Urinary bladder (tissue), 4 donors: ENCODE results near the gene NME9. TPM values are rescaled to one million over a fixed set of nuclear protein-coding genes. Genes with fewer than 3 reads are reported as not detected.
A peak's percentile ranks its signal among the peaks of the same experiment; 100 is the strongest.

ENCODE experiments used
- DNase-seq: peaks from one replicate; pipeline ENCODE4 v3.0.0-alpha.2; 2015; ENCODE audit errors: extremely low spot score
- H3K27ac ChIP-seq: one replicate; pipeline ENCODE4 v1.5.1; 2013; ENCODE audit warnings: low read depth, mild to moderate bottlenecking, moderate library complexity
- H3K36me3 ChIP-seq: one replicate; pipeline ENCODE4 v1.6.1; 2013; ENCODE audit warnings: mild to moderate bottlenecking, moderate library complexity; ENCODE audit not compliant: insufficient read depth
- H3K4me1 ChIP-seq: one replicate; pipeline ENCODE4 v1.6.1; 2013; ENCODE audit warnings: mild to moderate bottlenecking, moderate library complexity; ENCODE audit not compliant: insufficient read depth
- H3K4me3 ChIP-seq: one replicate; pipeline ENCODE4 v1.5.1; 2013; ENCODE audit warnings: low read depth, low read length
- WGBS: extraction: QIAGEN DNeasy Blood & Tissue Kit; methylation state at CpG from one replicate; pipeline ENCODE4 v1.1.7; 2013; 5-methylcytosine and 5-hydroxymethylcytosine counted together
- polyA plus RNA-seq: library from polyadenylated mRNA; stranded (reverse); fragments of 200-250 nt; gene quantifications from one replicate; pipeline ENCODE4 v1.2.3, GENCODE V29; 2013
- total RNA-seq: library from RNA; depleted of rRNA; stranded (reverse); fragments of >200 nt; gene quantifications from one replicate; pipeline ENCODE4 v1.2.3, GENCODE V29; 2014
- donor health status: healthy with polysubstance abuse.
- donor health status: healthy.

The NME9 gene
- total and polyA plus RNA-seq, 2 donors = 0.16 TPM; not detected in 1

DNA sequence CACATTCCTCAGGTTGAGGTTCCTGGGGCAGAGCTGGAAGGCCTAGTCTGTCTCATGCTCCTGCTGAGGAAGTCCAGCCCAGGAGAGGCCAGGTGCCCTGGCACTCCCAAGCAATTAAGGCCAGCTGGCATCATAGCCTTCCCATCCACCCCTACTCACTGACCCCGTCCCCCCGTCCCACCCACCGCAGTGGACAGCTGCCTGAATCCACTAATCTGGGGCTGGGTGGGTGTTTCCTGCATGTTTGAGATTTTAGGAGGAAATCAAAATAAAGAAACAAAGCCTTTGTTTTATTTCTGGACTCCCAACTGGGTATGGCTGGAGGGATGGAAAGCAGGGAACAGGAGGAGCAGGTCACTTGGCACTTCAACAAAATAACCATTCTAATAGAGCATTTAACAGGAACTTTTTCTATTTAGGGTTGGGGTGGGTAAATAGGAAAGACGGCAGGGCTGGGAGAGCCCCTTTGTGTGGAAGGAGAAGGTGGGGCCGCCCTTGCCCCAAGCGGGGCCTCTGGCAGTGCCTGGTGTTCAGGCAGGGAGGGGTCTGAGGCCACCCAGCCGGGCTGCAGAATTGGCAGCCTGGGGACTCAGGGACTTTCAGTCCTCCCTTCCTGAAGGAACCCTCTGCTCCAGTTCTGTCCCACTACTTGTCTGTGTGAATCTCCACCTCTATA lies 27.2 kb upstream of the NME9 start:
- DNase-seq = no peak
- Histone ChIP-seq H3K36me3 (no peaks in the 10 kb centered on the region), H3K27ac (no peak overlapping the region), H3K4me1 (no peaks in the 10 kb centered on the region), H3K4me3 (no peak overlapping the region)
- WGBS = 71% methylated on average over 7 of the region's 7 CpGs

DNA sequence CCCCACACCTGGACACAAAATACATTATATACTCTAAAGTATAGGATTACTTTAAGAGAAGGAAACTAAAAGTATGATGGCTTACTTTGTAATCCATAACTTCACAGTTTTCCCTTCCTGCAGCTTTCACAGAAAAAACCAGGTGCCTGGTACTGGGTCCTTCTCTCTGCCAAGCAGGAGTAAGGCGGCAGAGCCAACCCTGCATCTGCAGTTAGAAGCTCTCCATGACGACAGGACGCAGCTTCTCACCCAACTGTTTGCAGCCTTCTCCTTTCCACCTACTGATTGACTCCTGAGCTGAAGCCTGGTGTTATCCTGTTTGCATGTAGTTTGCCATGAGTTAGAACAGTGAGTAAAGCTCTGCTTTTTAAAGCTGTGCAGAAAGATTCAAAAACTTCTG lies 25.4 kb upstream of the NME9 start:
- Histone ChIP-seq H3K36me3 (no peaks in the 10 kb centered on the region), H3K4me3 (no peak overlapping the region), H3K27ac (no peak overlapping the region), H3K4me1 (no peaks in the 10 kb centered on the region)
- DNase-seq = no peak
- WGBS = 89% methylated on average over 3 of the region's 3 CpGs

DNA sequence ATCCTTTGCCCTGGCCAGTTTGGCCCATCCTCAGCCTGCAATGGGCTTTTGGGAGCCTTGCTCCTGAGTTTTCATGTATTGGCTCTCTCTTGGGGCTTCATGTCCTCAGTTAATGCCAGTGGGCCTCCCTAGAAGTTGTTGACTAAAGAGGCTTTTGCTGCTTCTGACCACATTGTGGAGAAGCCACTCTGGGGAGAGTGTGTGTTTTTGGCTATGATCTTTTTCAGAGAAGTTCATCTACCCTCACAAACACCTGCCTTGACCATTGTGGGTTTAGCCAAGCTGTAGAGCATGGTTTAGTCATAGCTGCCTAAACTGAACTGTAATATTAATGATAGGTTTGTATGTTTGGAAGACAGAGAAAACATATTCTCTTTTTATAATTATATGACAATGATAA lies 24.7 kb upstream of the NME9 start:
- DNase-seq = no peak
- H3K4me3 ChIP-seq = no peak overlapping the region
- no peaks in the 10 kb centered on the region for H3K4me1 ChIP-seq
- H3K27ac ChIP-seq = no peak overlapping the region
- no peaks in the 10 kb centered on the region for H3K36me3 ChIP-seq

DNA sequence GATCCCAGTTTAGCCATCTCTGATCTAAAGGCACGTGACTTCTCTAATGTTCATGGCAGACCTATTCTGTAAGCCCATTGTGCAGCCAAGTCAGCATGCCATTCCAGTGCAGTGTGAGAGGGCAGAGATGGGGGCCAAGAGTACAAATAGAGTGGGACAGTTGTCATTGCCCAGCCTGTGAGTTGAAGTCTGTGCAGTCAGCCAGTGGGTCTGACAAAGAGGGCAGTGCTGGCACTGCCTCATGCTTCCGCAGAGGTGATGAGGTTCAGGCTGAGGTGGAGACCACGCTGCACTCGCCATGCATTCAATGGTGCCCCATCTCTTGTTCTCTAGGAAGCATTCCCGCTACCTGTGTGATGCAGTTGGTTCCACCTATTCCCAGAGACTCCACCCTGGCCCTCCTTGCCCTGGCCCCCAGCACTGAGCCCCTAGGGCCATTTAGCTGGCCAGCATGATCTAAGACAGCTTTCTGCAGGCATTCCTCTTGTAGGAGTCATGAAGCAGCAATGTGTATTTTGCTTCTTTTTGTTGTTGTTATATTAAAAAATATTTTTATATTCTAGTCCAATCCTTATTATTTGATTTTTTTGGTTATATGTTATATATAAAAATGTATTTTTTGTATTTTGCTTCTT lies 22.4 kb upstream of the NME9 start:
- DNase-seq = no peak
- Histone ChIP-seq H3K36me3 (no peaks in the 10 kb centered on the region), H3K27ac (no peak overlapping the region), H3K4me3 (no peak overlapping the region), H3K4me1 (no peaks in the 10 kb centered on the region)
- WGBS = 93% methylated on average over 5 of the region's 5 CpGs

DNA sequence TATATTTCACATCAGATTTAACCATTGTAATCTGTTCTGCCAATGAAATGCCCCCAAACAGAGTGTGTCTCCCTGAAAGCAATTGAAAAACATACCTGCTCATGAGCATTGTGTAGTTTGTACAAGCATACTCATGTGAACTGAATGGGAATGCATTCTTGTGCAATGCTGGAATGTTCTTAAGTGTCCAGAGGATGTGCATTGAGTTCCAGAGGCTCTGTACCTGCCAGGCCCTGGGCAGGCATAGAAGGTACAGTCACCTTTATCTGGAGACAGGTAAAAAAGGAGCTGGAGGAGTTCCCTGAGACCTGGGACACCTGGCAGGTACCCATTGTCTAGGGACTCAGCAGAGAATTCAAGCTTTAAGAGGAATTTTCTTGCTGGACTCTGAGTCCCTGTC lies 21.5 kb upstream of the NME9 start:
- Histone ChIP-seq H3K27ac (no peak overlapping the region), H3K4me3 (no peak overlapping the region), H3K4me1 (no peaks in the 10 kb centered on the region), H3K36me3 (no peaks in the 10 kb centered on the region)
- no peak for DNase-seq

DNA sequence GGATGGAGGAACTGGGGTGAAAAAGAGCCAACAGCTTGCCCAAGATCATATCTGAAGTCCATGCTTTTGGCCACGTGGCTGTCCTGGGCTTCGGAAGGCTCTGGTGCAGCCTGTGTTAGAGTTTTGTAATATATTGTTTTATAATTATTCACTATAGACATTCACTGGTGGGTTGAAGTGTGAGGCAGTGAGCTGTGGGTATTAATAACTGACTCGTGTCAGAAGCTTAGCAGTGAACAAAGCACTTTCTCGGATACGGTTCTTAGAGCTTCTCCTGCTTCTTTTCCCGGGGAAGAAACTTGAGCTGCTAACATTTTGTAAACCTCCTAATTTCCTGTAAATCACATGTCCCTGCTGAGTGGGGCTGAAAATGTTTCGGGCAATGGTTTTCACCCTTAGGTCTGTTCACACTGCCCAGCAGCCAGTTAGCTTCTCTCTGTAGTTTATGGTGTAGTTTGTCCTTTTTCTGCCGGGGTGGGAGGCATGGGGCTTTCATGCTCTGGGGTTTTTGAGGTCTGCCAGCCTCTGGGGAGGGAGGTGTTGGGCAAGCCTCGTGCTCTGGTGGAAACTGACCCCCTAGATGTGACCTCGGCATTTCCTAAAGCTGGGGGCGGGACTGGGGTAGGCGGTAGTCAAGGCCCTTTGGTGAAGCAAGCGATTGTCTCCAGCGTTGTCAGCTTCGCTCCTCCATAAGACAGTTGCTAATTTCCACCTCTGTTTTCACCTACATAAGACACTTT lies 20.4 kb upstream of the NME9 start:
- WGBS = 38% methylated on average over 15 of the region's 15 CpGs
- DNase-seq = no peak
- H3K27ac ChIP-seq = no peak overlapping the region
- H3K4me3 ChIP-seq = no peak overlapping the region
- H3K4me1 ChIP-seq = no peaks in the 10 kb centered on the region
- H3K36me3 ChIP-seq = no peaks in the 10 kb centered on the region

DNA sequence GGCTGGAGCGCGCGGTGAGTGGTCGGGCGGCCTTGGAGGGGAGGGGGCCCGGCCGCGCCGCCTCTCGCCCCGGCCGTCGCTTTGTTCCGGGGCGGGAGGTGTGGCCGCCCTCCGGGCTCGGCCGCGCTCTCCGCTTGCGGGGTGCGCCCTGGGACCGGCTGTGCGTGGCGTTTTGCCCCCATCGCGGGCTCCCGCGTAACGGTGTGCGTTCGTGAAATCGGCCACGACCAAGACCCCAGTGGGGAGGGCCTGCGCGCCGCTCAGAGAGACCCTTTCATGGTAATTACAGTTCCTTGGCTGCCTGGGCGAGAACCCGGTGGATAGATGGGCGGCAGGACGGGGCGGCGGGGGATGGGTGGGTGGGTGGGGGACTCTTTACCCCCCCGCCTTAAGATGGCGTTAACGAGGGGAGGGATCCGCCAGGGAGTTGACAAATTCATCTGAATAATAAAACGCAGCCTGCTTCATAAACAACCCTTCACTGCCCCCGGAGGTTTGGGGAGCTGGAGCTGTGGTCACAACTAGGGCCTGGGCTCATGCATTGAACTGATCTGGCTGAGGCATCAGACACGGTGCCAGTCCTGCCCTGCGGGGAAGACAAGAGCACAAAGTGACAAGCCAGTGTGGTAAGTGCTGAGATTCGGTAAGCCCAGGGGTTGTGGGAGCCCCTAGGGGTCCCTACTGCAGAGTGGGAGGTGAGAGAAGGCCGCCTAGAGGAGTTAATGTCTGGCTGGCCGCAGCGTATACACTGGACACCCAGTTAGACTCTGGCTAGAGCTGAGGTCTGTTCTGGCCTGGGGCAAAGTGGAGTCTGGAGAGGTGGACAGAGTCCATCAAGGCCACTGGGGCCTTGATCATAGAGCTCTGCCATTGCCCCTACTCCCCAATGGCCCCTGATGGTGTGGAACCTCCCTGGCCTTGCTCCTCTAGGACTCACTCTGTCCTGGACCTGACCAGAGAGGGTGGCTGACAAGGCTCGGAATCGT lies 19.4 kb upstream of the NME9 start:
- Histone ChIP-seq H3K4me3 (peak overlapping the region; percentile 85), H3K27ac (peak overlapping the region; percentile 74), H3K36me3 (no peaks in the 10 kb centered on the region), H3K4me1 (no peaks in the 10 kb centered on the region)
- DNase-seq = no peak
- WGBS = 4% methylated on average over 58 of the region's 58 CpGs

DNA sequence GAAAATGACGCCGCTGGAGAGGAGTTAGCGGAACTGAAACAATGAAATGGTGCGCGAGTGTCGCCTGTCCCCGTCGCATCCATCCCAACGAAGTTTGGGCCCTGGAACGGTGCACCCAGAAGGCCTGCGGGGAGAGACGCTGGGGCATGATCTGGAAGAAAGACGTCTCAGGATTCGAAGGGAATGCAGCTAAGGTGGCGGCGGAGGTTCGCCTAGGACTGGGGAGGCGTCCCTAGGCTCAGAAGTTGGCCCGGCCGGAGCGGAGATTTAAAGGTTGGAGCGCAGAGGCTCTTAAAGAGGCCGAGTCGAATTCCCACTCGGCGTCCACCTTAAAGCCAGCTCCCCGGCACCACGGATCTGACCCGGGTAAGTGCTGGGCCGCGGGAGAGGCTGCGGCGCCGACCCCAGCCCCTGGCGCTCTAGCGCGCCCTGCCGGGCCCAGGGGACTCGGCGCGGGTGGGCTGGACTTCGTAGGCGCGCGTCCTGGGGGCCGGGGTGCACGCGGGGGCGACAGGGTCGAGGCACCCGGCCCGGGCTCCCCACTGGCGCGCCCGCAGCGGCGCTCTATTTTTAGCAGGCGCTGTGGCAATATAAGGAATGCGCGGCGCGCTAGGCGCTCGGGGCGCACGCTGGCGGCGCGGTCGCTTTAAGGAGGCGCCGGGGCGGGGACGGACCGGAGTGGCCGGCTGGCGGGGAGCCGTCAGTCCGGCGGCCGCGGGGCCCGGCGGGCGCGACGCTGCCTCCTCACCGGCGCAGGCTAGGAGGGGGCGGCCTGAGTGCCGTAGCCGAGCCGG lies 18.5 kb upstream of the NME9 start, which contains the start of gene MRAS:
Gene MRAS (plus strand): TSS at position 620 of the 794 bp plus-strand sequence. CDS start 24,305 bp downstream, outside the sequence.
- Histone ChIP-seq H3K27ac (peak within 1 kb of the TSS; percentile 77), H3K4me1 (no peaks in the 10 kb centered on the region), H3K4me3 (peak within 1 kb of the TSS; percentile 85), H3K36me3 (no peaks in the 10 kb centered on the region)
- no peak for DNase-seq
- WGBS = under 1% methylated on average over 93 of the region's 93 CpGs

DNA sequence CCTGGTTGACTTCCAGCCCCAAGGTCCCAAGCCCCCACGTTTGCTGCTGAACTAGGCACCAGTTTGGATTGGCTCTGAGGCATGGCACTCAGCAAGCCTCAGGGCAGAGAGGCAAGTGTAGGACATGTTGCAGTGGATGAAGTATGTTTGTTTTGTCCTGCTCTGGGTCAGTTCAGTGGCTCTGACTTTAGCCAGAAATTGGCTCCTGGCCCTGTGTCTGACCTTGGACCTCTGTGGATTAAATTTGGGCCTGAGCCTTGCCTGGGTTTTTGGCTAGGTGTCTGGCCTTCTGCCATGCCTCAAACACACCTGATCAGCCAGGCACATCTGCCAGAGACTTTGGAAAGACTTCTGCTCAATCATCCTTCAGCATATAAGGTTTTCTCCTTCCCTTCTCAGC lies 15.1 kb upstream of the NME9 start:
- Histone ChIP-seq H3K4me1 (no peaks in the 10 kb centered on the region), H3K4me3 (no peak overlapping the region), H3K36me3 (no peaks in the 10 kb centered on the region), H3K27ac (no peak overlapping the region)
- no peak for DNase-seq
- 78% methylated on average over 1 of the region's 1 CpG for WGBS

DNA sequence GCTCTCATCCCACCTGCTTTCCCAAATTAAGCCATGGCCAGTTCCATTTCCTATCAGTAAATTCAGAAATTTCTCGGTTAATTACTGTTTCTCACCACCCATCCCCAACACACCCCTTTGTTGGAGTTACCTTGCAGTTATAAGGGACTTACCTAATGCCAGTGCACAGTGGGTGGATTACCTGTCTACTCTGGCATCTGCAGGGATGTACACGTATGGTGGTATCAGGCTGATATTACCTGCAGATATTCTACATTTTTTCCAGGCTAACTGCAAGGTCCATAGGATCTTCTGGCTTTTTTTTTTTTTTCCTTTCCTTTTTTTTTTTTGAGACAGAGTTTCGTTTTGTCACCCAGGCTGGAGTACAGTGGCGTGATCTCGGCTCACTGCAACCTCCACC lies 10.9 kb upstream of the NME9 start:
- Histone ChIP-seq H3K27ac (no peak overlapping the region), H3K36me3 (no peaks in the 10 kb centered on the region), H3K4me1 (no peaks in the 10 kb centered on the region), H3K4me3 (no peak overlapping the region)
- no peak for DNase-seq
- WGBS = 92% methylated on average over 5 of the region's 5 CpGs

DNA sequence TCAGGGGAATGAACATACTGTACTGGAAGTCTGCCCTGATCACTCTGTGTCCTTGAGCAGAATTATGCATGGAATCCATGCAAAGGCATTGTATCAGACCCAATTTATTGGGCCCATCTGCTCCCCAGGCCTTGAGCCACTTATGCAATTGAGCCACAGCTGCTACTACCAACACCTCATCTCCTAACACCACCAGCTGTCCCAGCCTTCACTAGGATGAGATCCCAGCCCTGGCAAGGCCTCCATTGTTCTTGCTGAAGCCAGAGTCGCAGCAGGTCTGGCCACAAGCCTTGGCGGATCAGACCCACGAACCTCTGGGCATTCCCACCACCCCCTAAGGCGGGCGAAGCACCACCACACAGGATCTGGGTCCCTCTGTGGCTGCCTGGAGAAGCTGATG lies 9.2 kb upstream of the NME9 start:
- H3K36me3 ChIP-seq = no peaks in the 10 kb centered on the region
- 95% methylated on average over 5 of the region's 5 CpGs for WGBS
- DNase-seq = no peak
- H3K4me1 ChIP-seq = no peaks in the 10 kb centered on the region
- no peak overlapping the region for H3K27ac ChIP-seq
- H3K4me3 ChIP-seq = no peak overlapping the region

DNA sequence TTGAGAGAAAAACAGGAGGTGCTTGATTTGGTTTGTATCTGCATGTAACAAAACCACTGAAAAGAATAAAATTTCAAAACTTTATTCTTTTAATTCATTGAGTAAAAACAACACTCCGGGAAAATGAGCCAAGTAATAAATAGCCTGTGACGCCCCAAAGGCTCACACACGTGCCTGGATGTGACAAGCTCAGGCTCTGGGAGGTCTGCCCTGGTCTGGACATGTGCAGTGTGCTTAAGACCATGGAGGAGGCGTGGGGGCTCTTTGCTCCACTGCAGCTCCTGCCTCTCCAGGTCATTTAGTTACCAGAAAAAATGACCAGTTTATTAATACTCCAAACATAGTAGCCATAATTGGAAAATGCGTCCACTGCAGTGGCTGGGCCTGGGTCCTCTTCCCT lies 8.6 kb upstream of the NME9 start:
- H3K27ac ChIP-seq = no peak overlapping the region
- H3K4me3 ChIP-seq = no peak overlapping the region
- H3K36me3 ChIP-seq = no peaks in the 10 kb centered on the region
- H3K4me1 ChIP-seq = no peaks in the 10 kb centered on the region
- no peak for DNase-seq
- 59% methylated on average over 5 of the region's 5 CpGs for WGBS
